ENCODE results near the gene THBD. TPM values are rescaled to one million over a fixed set of nuclear protein-coding genes. Genes with fewer than 3 reads are reported as not detected.
A peak's percentile ranks its signal among the peaks of the same experiment; 100 is the strongest.

The THBD gene
- total RNA-seq, 1 experiment from 2014 or later = 0.28 TPM

DNA sequence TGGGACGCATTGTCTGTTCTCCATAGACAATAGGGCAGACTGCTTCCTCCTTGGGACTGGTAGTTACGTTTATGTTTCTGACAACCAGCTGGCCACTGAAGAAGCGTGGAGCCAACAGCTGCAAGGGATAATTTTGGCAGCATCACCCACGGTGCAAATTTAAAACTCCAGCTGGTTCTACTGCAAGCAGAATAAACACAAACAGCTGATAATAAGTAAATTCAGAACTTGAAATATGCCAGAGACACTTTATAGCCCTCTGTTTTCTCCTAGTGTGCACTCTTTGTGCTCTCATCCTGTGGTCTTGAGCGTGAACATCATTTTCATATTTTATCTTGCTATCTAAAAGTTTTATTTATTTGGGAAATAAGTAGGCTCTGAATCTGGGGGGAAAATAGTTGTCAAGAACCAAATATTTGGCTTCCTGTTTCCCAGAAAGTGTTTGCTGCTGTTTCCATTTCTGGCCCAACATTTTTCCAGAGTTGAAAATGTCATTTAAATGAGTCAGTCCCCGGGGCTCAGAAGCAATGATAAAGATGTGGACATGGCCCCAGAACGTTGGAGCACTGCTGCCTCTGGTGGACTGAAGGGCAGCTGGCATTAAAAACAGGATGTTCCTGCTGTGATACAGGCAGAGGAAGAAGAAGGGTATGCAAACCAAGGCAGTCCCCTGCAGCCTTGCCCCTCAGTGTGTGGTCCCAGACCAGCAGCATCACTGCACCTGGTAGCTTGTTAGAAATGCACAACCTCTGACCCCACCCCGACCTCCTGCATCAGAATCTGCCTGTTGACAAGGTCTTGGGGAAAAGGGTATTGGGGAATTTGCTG is 12.5 kb upstream of the THBD start:
- Histone ChIP-seq H3K4me2 (ENCODE audit: insufficient read depth, insufficient read length, low read length) (no peak overlapping the region), H3K23me2 (ENCODE audit: insufficient read length, low read depth, low read length, poor library complexity, severe bottlenecking) (no peaks in the 10 kb centered on the region), H3T11ph (ENCODE audit: low read length) (no peak overlapping the region), H4K20me1 (ENCODE audit: control insufficient read depth, insufficient read depth, insufficient read length) (no peaks in the 10 kb centered on the region), H3K18ac (ENCODE audit: insufficient read length, low read depth, low read length) (no peak overlapping the region), H2BK12ac (ENCODE audit: insufficient read length, low read depth, low read length) (no peak overlapping the region), H4K8ac (replicated peaks; ENCODE audit: insufficient read length, low read depth, low read length) (no peak overlapping the region), H2AK5ac (ENCODE audit: insufficient read length, low read length) (no peak overlapping the region), H2BK20ac (ENCODE audit: low read depth, low read length, poor library complexity, severe bottlenecking) (no peak overlapping the region), H3K27me3 (ENCODE audit: insufficient read depth, low read length) (no peaks in the 10 kb centered on the region), H3K56ac (ENCODE audit: insufficient read length, low read depth, low read length) (no peak overlapping the region), H4K5ac (ENCODE audit: insufficient read length, low read depth, low read length) (no peak overlapping the region), H3K9me3 (ENCODE audit: control insufficient read depth, low read depth, low read length) (no peaks in the 10 kb centered on the region), H4K91ac (ENCODE audit: insufficient read length, low read depth, low read length) (no peak overlapping the region), H3K4me1 (ENCODE audit: insufficient read depth, low read length) (peaks cover 3% of the 10 kb centered on the region; the same call in 1 of the 2 replicates), H3K4ac (ENCODE audit: low read depth, low read length) (no peak overlapping the region), H3K79me2 (ENCODE audit: insufficient read depth, low read length) (no peaks in the 10 kb centered on the region), H2AFZ (ENCODE audit: low read length) (no peak overlapping the region), H2BK5ac (ENCODE audit: insufficient read length, low read length) (no peak overlapping the region), H2BK120ac (ENCODE audit: low read depth, low read length, poor library complexity, severe bottlenecking) (no peak overlapping the region), H3K23ac (ENCODE audit: insufficient read length, low read depth, low read length) (no peak overlapping the region), H3K79me1 (ENCODE audit: insufficient read depth, low read depth, low read length, poor library complexity, severe bottlenecking) (no peaks in the 10 kb centered on the region), H3K14ac (ENCODE audit: insufficient read depth, low read length) (no peak overlapping the region), H3K27ac (ENCODE audit: insufficient read length, low read depth, low read length) (no peak overlapping the region), H3K9ac (ENCODE audit: extremely low read depth, insufficient read length, low read length) (no peak overlapping the region), H2BK15ac (ENCODE audit: low read depth, low read length) (no peak overlapping the region)
- no CpG with 5 or more reads among the region's 8 CpGs for WGBS (ENCODE audit: extremely low coverage, insufficient read length, low lambda C conversion rate)
- Mint-ChIP-seq H3K4me3 (no peak overlapping the region), H3K36me3 (ENCODE audit: insufficient read depth in 1 of 3, low read depth in 3 of 3) (no peaks in the 10 kb centered on the region), H3K27me3 (ENCODE audit: low read depth) (no peaks in the 10 kb centered on the region; the same call in 1 of the 2 replicates), H3K9me3 (no peaks in the 10 kb centered on the region), H3K4me1 (peaks cover 21 to 35% of the 10 kb centered on the region in 2 experiments), H3K27ac (peak overlapping the region in 2 of 3 experiments; percentile 13 to 40; a peak in 3 of 7 replicates)
- DNase-seq = peak; percentile 82
- TF ChIP-seq, protein P1, sequence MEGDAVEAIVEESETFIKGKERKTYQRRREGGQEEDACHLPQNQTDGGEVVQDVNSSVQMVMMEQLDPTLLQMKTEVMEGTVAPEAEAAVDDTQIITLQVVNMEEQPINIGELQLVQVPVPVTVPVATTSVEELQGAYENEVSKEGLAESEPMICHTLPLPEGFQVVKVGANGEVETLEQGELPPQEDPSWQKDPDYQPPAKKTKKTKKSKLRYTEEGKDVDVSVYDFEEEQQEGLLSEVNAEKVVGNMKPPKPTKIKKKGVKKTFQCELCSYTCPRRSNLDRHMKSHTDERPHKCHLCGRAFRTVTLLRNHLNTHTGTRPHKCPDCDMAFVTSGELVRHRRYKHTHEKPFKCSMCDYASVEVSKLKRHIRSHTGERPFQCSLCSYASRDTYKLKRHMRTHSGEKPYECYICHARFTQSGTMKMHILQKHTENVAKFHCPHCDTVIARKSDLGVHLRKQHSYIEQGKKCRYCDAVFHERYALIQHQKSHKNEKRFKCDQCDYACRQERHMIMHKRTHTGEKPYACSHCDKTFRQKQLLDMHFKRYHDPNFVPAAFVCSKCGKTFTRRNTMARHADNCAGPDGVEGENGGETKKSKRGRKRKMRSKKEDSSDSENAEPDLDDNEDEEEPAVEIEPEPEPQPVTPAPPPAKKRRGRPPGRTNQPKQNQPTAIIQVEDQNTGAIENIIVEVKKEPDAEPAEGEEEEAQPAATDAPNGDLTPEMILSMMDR (conservative IDR thresholded peaks at IDR 0.05) = peak; percentile 64; the same call in 2 of the 3 replicates
